ENCODE measurements around the gene NFATC4. TPM values are rescaled to one million over a fixed set of nuclear protein-coding genes. Genes with fewer than 3 reads are reported as not detected.

Gene NFATC4
- 56.6 and 57.6 TPM in 2 replicates for total RNA-seq
- long read RNA-seq, partial matches to known transcripts, result 0 of 1 reads
- long read RNA-seq, other reads (novel, unspliced or antisense), result 1 of 1 reads

- TF ChIP-seq CTCF (IDR thresholded peaks at IDR 0.05; ENCODE audit: unreplicated experiment), result no peak
- H3K27ac Mint-ChIP-seq, result peak within 1 kb of the TSS; percentile 97
- DNase-seq (ENCODE audit: low spot score, unreplicated experiment), result peak; percentile 28
- peak within 1 kb of the TSS; percentile 78 for H3K4me3 Mint-ChIP-seq (ENCODE audit: low read depth)
- H3K36me3 Mint-ChIP-seq (ENCODE audit: insufficient read depth), result no peaks in the 10 kb centered on the region
- no peaks in the 10 kb centered on the region for H3K9me3 Mint-ChIP-seq (ENCODE audit: low read depth)
- peaks cover 13% of the 10 kb centered on the region for H3K4me1 Mint-ChIP-seq (ENCODE audit: low read depth)
- peaks cover 5% of the 10 kb centered on the region for H3K27me3 Mint-ChIP-seq
Observed at GRCh38 chr14:24367514-24368211, at the start of gene NFATC4. NFATC4 (plus strand) TSS chr14:24368184; CDS start chr14:24368341, 157 bp downstream.

- Mint-ChIP-seq H3K36me3 (ENCODE audit: insufficient read depth) (no peaks in the 10 kb centered on the region), H3K4me3 (ENCODE audit: low read depth) (no peak overlapping the region), H3K9me3 (ENCODE audit: low read depth) (no peaks in the 10 kb centered on the region), H3K27me3 (peaks cover 59% of the 10 kb centered on the region), H3K27ac (no peak overlapping the region), H3K4me1 (ENCODE audit: low read depth) (no peaks in the 10 kb centered on the region)
- no peak for DNase-seq (ENCODE audit: low spot score, unreplicated experiment)
- no peak for TF ChIP-seq CTCF (IDR thresholded peaks at IDR 0.05; ENCODE audit: unreplicated experiment)
Observed at GRCh38 chr14:24321212-24321975, 46.6 kb upstream of the NFATC4 start.

GRCh38 chr14:24322672-24323071 is 45.3 kb upstream of the NFATC4 start:
- DNase-seq (ENCODE audit: low spot score, unreplicated experiment), result no peak
- Mint-ChIP-seq H3K27ac (no peak overlapping the region), H3K9me3 (ENCODE audit: low read depth) (no peaks in the 10 kb centered on the region), H3K36me3 (ENCODE audit: insufficient read depth) (no peaks in the 10 kb centered on the region), H3K4me1 (ENCODE audit: low read depth) (no peaks in the 10 kb centered on the region), H3K27me3 (peaks cover 55% of the 10 kb centered on the region), H3K4me3 (ENCODE audit: low read depth) (no peak overlapping the region)
- no peak for TF ChIP-seq CTCF (IDR thresholded peaks at IDR 0.05; ENCODE audit: unreplicated experiment)

- H3K4me1 Mint-ChIP-seq (ENCODE audit: low read depth), result no peaks in the 10 kb centered on the region
- DNase-seq (ENCODE audit: low spot score, unreplicated experiment), result no peak
- no peaks in the 10 kb centered on the region for H3K9me3 Mint-ChIP-seq (ENCODE audit: low read depth)
- H3K4me3 Mint-ChIP-seq (ENCODE audit: low read depth), result no peak overlapping the region
- no peak overlapping the region for H3K27ac Mint-ChIP-seq
- no peaks in the 10 kb centered on the region for H3K36me3 Mint-ChIP-seq (ENCODE audit: insufficient read depth)
- H3K27me3 Mint-ChIP-seq, result peaks cover 48% of the 10 kb centered on the region
- TF ChIP-seq CTCF (IDR thresholded peaks at IDR 0.05; ENCODE audit: unreplicated experiment), result no peak
Observed at GRCh38 chr14:24323341-24323740, 44.6 kb upstream of the NFATC4 start.

GRCh38 chr14:24324024-24324423 is 44.0 kb upstream of the NFATC4 start:
- H3K4me3 Mint-ChIP-seq (ENCODE audit: low read depth), result no peak overlapping the region
- no peak for DNase-seq (ENCODE audit: low spot score, unreplicated experiment)
- H3K36me3 Mint-ChIP-seq (ENCODE audit: insufficient read depth), result no peaks in the 10 kb centered on the region
- peaks cover 48% of the 10 kb centered on the region for H3K27me3 Mint-ChIP-seq
- TF ChIP-seq CTCF (IDR thresholded peaks at IDR 0.05; ENCODE audit: unreplicated experiment), result no peak
- no peaks in the 10 kb centered on the region for H3K4me1 Mint-ChIP-seq (ENCODE audit: low read depth)
- H3K27ac Mint-ChIP-seq, result no peak overlapping the region
- no peaks in the 10 kb centered on the region for H3K9me3 Mint-ChIP-seq (ENCODE audit: low read depth)
